MM.1S (cell line): ENCODE measurements around the gene CXCL11.

ENCODE experiments used
- DNase-seq: peaks from one replicate; pipeline ENCODE4 v3.0.0-alpha.2; 2015
- H2AFZ ChIP-seq: fragments of 300-600 bp; sonication (generic); 2 replicates; pipeline ENCODE4 v1.6.0; 2016; ENCODE audit warnings: antibody characterized with exemption, low read length
- H3F3A ChIP-seq: fragments of 300-600 bp; sonication (generic); 2 replicates; pipeline ENCODE4 v1.6.1; 2016; ENCODE audit warnings: mild to moderate bottlenecking, antibody characterized with exemption, low read length, moderate library complexity, mixed read lengths; ENCODE audit not compliant: insufficient read depth
- H3K27ac ChIP-seq: fragments of 300-600 bp; sonication (generic); 2 replicates; pipeline ENCODE4 v1.5.1; 2016; ENCODE audit warnings: mild to moderate bottlenecking, low read length
- H3K27me3 ChIP-seq: fragments of 300-600 bp; sonication (generic); replicated peaks from 2 replicates; pipeline ENCODE4 v1.6.0; 2016; ENCODE audit warnings: low read length; ENCODE audit not compliant: insufficient read depth
- H3K36me3 ChIP-seq: fragments of 300-600 bp; sonication (generic); replicated peaks from 2 replicates; pipeline ENCODE4 v1.6.1; 2016; ENCODE audit warnings: mild to moderate bottlenecking, low read length, mixed read lengths; ENCODE audit not compliant: insufficient read depth
- H3K4me1 ChIP-seq: fragments of 300-600 bp; sonication (generic); 2 replicates; pipeline ENCODE4 v1.6.1; 2016; ENCODE audit warnings: low read length, mixed read lengths
- H3K4me2 ChIP-seq: fragments of 300-600 bp; sonication (generic); 2 replicates; pipeline ENCODE4 v1.6.0; 2016; ENCODE audit warnings: low read depth, low read length
- H3K4me3 ChIP-seq: fragments of 300-600 bp; sonication (generic); 2 replicates; pipeline ENCODE4 v1.5.1; 2016; ENCODE audit warnings: low read length, mixed read lengths
- H3K79me2 ChIP-seq: fragments of 300-600 bp; sonication (generic); 2 replicates; pipeline ENCODE4 v1.6.1; 2016; ENCODE audit warnings: mixed run types, low read length, mixed read lengths
- H3K9ac ChIP-seq: fragments of 300-600 bp; sonication (generic); 2 replicates; pipeline ENCODE4 v1.6.1; 2016; ENCODE audit warnings: low read length, mixed read lengths
- H3K9me2 ChIP-seq: fragments of 300-600 bp; sonication (generic); replicated peaks from 2 replicates; pipeline ENCODE4 v1.6.1; 2016; ENCODE audit warnings: mild to moderate bottlenecking, low read length, mixed read lengths; ENCODE audit not compliant: insufficient read depth
- H3K9me3 ChIP-seq: fragments of 300-600 bp; sonication (generic); replicated peaks from 2 replicates; pipeline ENCODE4 v1.6.1; 2016; ENCODE audit warnings: mild to moderate bottlenecking, low read length, mixed read lengths; ENCODE audit not compliant: insufficient read depth
- H4K20me1 ChIP-seq: fragments of 300-600 bp; sonication (generic); 2 replicates; pipeline ENCODE4 v1.6.1; 2016; ENCODE audit warnings: mild to moderate bottlenecking, low read length, moderate library complexity, mixed read lengths; ENCODE audit not compliant: insufficient read depth
- CTCF ChIP-seq: fragments of 300-600 bp; sonication (generic); IDR thresholded peaks from 2 replicates; pipeline ENCODE4 v1.5.1; 2016; ENCODE audit warnings: antibody characterized with exemption, low read length, mixed read lengths
- EZH2 ChIP-seq: fragments of 300-600 bp; sonication (generic); optimal IDR thresholded peaks from 2 replicates; pipeline ENCODE3; 2017; ENCODE audit warnings: low read depth, mild to moderate bottlenecking, antibody characterized with exemption, low read length, mixed read lengths
- EZH2phosphoT487 ChIP-seq: fragments of 300-600 bp; sonication (generic); IDR thresholded peaks from 2 replicates; pipeline ENCODE4 v1.6.1; 2018; ENCODE audit warnings: antibody characterized with exemption, low read length

Gene CXCL11

GRCh38 chr4:76022677-76023076 is 13.2 kb downstream of the CXCL11 start:
- Histone ChIP-seq H3F3A (no peaks in the 10 kb centered on the region), H4K20me1 (no peaks in the 10 kb centered on the region), H3K9me2 (no peaks in the 10 kb centered on the region), H3K36me3 (no peaks in the 10 kb centered on the region), H3K9me3 (no peaks in the 10 kb centered on the region), H3K4me1 (peaks cover 17% of the 10 kb centered on the region), H3K4me3 (no peak overlapping the region), H2AFZ (no peak overlapping the region), H3K79me2 (no peaks in the 10 kb centered on the region), H3K27ac (no peak overlapping the region), H3K9ac (no peak overlapping the region), H3K4me2 (no peak overlapping the region), H3K27me3 (no peaks in the 10 kb centered on the region)
- no peak for DNase-seq
- no peak for TF ChIP-seq CTCF
- TF ChIP-seq EZH2phosphoT487: no peak
- TF ChIP-seq EZH2: no peak

- TF ChIP-seq EZH2phosphoT487 (no peak), CTCF (no peak), EZH2 (no peak)
- DNase-seq: no peak
- no peak overlapping the region for H3K9ac ChIP-seq
These were observed 13.8 kb downstream of the CXCL11 start for GRCh38 chr4:76022031-76022430.

GRCh38 chr4:76017056-76017686 is 18.7 kb downstream of the CXCL11 start:
- TF ChIP-seq EZH2phosphoT487: no peak
- TF ChIP-seq CTCF: no peak
- TF ChIP-seq EZH2: no peak

More at GRCh38 chr4:76022031-76022430, 13.8 kb downstream of the CXCL11 start:
- Histone ChIP-seq H3K27me3 (no peaks in the 10 kb centered on the region), H3K4me2 (no peak overlapping the region), H3K9me3 (no peaks in the 10 kb centered on the region), H3F3A (no peaks in the 10 kb centered on the region), H3K27ac (no peak overlapping the region), H3K9me2 (no peaks in the 10 kb centered on the region), H4K20me1 (no peaks in the 10 kb centered on the region), H3K4me3 (no peak overlapping the region), H3K36me3 (no peaks in the 10 kb centered on the region), H3K79me2 (no peaks in the 10 kb centered on the region), H2AFZ (no peak overlapping the region), H3K4me1 (peaks cover 23% of the 10 kb centered on the region)

More at GRCh38 chr4:76017056-76017686, 18.7 kb downstream of the CXCL11 start:
- Histone ChIP-seq H3K36me3 (no peaks in the 10 kb centered on the region), H3K4me1 (peaks cover 56% of the 10 kb centered on the region), H4K20me1 (no peaks in the 10 kb centered on the region), H3K9ac (peak overlapping the region; percentile 54), H3F3A (peaks cover 25% of the 10 kb centered on the region), H3K4me2 (no peak overlapping the region; the same call in 1 of the 2 replicates), H3K9me3 (no peaks in the 10 kb centered on the region), H3K9me2 (no peaks in the 10 kb centered on the region), H2AFZ (peak overlapping the region; percentile 24), H3K27ac (peak overlapping the region; percentile 95), H3K27me3 (no peaks in the 10 kb centered on the region), H3K79me2 (no peaks in the 10 kb centered on the region), H3K4me3 (no peak overlapping the region)
- DNase-seq: no peak
